GM12878 (cell line): ENCODE data around the gene ZNF528. TPM values are rescaled to one million over a fixed set of nuclear protein-coding genes. Genes with fewer than 3 reads are reported as not detected.

Source experiments
- ATAC-seq: fragments of 200-7000 bp; cut with Tn5 transposase; 3 replicates; pipeline ENCODE4 v1.9.1; 2020; ENCODE audit warnings: mild to moderate bottlenecking, moderate library complexity
- BruUV-seq: library from RNA; stranded (reverse); fragments of 400-500 nt; replicated peaks from 2 replicates; lab custom pipeline; 2021; lab: Mats Ljungman, UMichigan
- CTCF ChIA-PET: fragments of 300-600 bp; sonication (Branson Sonifier 250); formaldehyde crosslinking; extraction: SDS; loops from one replicate; lab custom pipeline; 2021; ENCODE audit warnings: inconsistent platforms; lab: Yijun Ruan, JAX
- POLR2A ChIA-PET: fragments of 350-600 bp; formaldehyde crosslinking; extraction: SDS; loops from one replicate; lab custom pipeline; 2021; ENCODE audit warnings: inconsistent platforms; lab: Charles Lee
- RAD21 ChIA-PET: fragments of 300-600 bp; sonication (Branson Sonifier 250); formaldehyde crosslinking; loops from one replicate; lab custom pipeline; 2023; ENCODE audit warnings: antibody characterized with exemption; ENCODE audit not compliant: unreplicated experiment; lab: Charles Lee
- SMC1A ChIA-PET: fragments of 300-600 bp; sonication (Branson Sonifier 250); formaldehyde crosslinking; loops from one replicate; lab custom pipeline; 2023; ENCODE audit not compliant: unreplicated experiment, uncharacterized antibody; lab: Charles Lee
- DNase-seq: peaks from one replicate; pipeline ENCODE4 v3.0.0-alpha.2; 2011; ENCODE audit warnings: low read depth, low spot score
- FAIRE-seq: peaks from 3 replicates; lab custom pipeline; 2011; peaks lifted over from hg19 to GRCh38; lab: Jason Lieb, UNC
- H2AFZ ChIP-seq: 2 replicates; pipeline ENCODE4 v1.6.0; 2011; ENCODE audit warnings: low read depth, low read length, control low read depth; ENCODE audit not compliant: control insufficient read depth
- H3K27ac ChIP-seq: 2 replicates; pipeline ENCODE4 v1.5.1; 2011; ENCODE audit warnings: control low read depth; ENCODE audit not compliant: control insufficient read depth, insufficient read depth
- H3K27me3 ChIP-seq, 2 experiments: replicated peaks in 1 of 2; 2 replicates each; pipeline versions ENCODE4 v1.6.0 to v1.6.1; 2011; ENCODE audit warnings: low read length in 1 of 2; ENCODE audit not compliant: control insufficient read depth in 2 of 2, insufficient read depth in 2 of 2
- H3K36me3 ChIP-seq, 2 experiments: 2 replicates each; pipeline ENCODE4 v1.5.1; 2011; ENCODE audit warnings: low read length in 1 of 2; ENCODE audit not compliant: control insufficient read depth in 2 of 2, insufficient read depth in 2 of 2
- H3K4me1 ChIP-seq: 2 replicates; pipeline ENCODE4 v1.6.1; 2011; ENCODE audit warnings: mild to moderate bottlenecking, low read length, moderate library complexity, mixed read lengths; ENCODE audit not compliant: control insufficient read depth, insufficient read depth
- H3K4me2 ChIP-seq: 2 replicates; pipeline ENCODE4 v1.6.0; 2011; ENCODE audit warnings: control low read depth; ENCODE audit not compliant: control insufficient read depth, insufficient read depth
- H3K4me3 ChIP-seq: fragments of 200-600 bp; sonication (generic); 2 replicates; pipeline ENCODE4 v1.5.1; 2016
- H3K79me2 ChIP-seq: 2 replicates; pipeline ENCODE4 v1.6.0; 2011; ENCODE audit warnings: low read length; ENCODE audit not compliant: control insufficient read depth, insufficient read depth
- H3K9ac ChIP-seq: 2 replicates; pipeline ENCODE4 v1.8.0; 2011; ENCODE audit warnings: low read length, control low read depth, mixed read lengths; ENCODE audit not compliant: control insufficient read depth, insufficient read depth
- H3K9me3 ChIP-seq: replicated peaks from 3 replicates; pipeline ENCODE4 v1.5.1; 2011; ENCODE audit warnings: mild to moderate bottlenecking, low read length; ENCODE audit not compliant: control insufficient read depth, insufficient read depth
- H4K20me1 ChIP-seq: 2 replicates; pipeline ENCODE4 v1.6.0; 2011; ENCODE audit not compliant: control insufficient read depth, insufficient read depth
- RAD21 ChIP-seq: IDR thresholded peaks from 2 replicates; pipeline ENCODE4 v1.6.1; 2011; ENCODE audit warnings: mild to moderate bottlenecking, low read depth, low read length, moderate library complexity; ENCODE audit not compliant: insufficient read depth
- WGBS: methylation state at CpG from one replicate; pipeline ENCODE4 v1.1.6; 2016; ENCODE audit warnings: low lambda C conversion rate; ENCODE audit not compliant: insufficient replicate concordance, insufficient coverage; ENCODE audit errors: missing lambda C conversion rate; 5-methylcytosine and 5-hydroxymethylcytosine counted together
- in situ Hi-C: fragments of 300-500 bp; cut with MboI; formaldehyde crosslinking; loops from 9 replicates; pipeline ENCODE4 v1.14.3; 2018; ENCODE audit warnings: mixed read lengths
- intact Hi-C: fragments of 100-400 bp; cut with micrococcal nuclease; formaldehyde crosslinking; loops from one replicate; pipeline ENCODE4 v1.14.2; 2022; ENCODE audit not compliant: unreplicated experiment
- polyA plus RNA-seq, 11 experiments: library from polyadenylated mRNA; depleted of rRNA in 4 of 11; unstranded in 6 of 11; stranded (reverse) in 5 of 11; fragments of >200 nt; fragmentation: Nextera tagmentation in 4 of 11; fragmentation: Illumina TruSeq in 1 of 11; extraction: Ambion mirVana in 4 of 11; extraction: Trizol in 1 of 11; gene quantifications; 1 replicate in 1 of 11; 2 replicates in 10 of 11; pipeline versions ENCODE4 v1.2.1 to v1.2.3, GENCODE V29; 2011 to 2016; ENCODE audit warnings: inconsistent platforms in 2 of 11, missing spikeins in 2 of 11, low read depth in 1 of 11
- total RNA-seq, 4 experiments: library from RNA; depleted of rRNA in 3 of 4; stranded (reverse); fragments of >200 nt in 3 of 4; fragmentation: Illumina TruSeq in 1 of 4; extraction: Trizol in 1 of 4; gene quantifications; 2 replicates each; pipeline versions ENCODE4 v1.2.1 to v1.2.3, GENCODE V29; 2013 to 2021
- TF ChIP-seq, protein P1 (sequence below): IDR thresholded peaks from 2 replicates; pipeline ENCODE4 v1.6.1; 2011; ENCODE audit warnings: borderline replicate concordance, low read depth, mild to moderate bottlenecking, moderate library complexity, low read length; ENCODE audit not compliant: insufficient read depth, poor library complexity, severe bottlenecking
- TF ChIP-seq, protein P2 (sequence below), 3 experiments: IDR thresholded peaks in 2 of 3; conservative IDR thresholded peaks in 1 of 3; 2 replicates each; pipeline ENCODE4 v1.5.1; 2011; ENCODE audit warnings: low read depth in 3 of 3, low read length in 3 of 3, mild to moderate bottlenecking in 3 of 3, control low read depth in 2 of 3, moderate library complexity in 2 of 3, inconsistent platforms in 1 of 3, mixed read lengths in 1 of 3; ENCODE audit not compliant: control insufficient read depth in 2 of 3, insufficient read depth in 1 of 3; ENCODE audit errors: extremely low read depth in 1 of 3

ZNF528 gene
- total and polyA plus RNA-seq, 10 of the 15 experiments (the other 5 are each of a cell fraction or from before 2014, with no cell fraction given): 1.7 to 11.9 (median 6.6) TPM

DNA sequence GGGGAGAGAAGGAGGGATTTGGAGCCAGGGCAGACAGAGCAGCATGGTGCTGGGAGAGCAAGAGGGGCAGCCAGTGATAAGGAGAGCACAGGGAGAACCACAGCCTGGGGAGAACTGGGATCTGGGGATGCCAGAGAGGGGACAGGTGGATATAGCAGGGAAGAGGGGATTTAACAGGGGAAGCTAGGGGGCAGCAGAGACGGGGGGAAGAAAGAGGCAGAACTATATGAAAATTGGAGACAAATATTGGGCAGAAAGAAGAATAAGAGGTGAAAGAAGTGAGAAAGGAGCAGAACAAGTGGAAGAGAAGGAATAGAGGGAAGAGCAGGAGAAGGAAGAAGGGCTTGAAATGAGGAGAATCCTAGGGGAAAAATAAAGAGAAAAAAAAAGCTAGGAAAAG, 6.5 kb upstream of the ZNF528 start:
- Histone ChIP-seq H3K9me3 (peaks cover 8% of the 10 kb centered on the region; the same call in 2 of the 3 replicates), H3K27me3 (no peaks in the 10 kb centered on the region)
- RAD21 ChIA-PET: no interaction called here
- ATAC-seq: no peak
- CTCF ChIA-PET: no interaction called here
- TF ChIP-seq, protein P1, sequence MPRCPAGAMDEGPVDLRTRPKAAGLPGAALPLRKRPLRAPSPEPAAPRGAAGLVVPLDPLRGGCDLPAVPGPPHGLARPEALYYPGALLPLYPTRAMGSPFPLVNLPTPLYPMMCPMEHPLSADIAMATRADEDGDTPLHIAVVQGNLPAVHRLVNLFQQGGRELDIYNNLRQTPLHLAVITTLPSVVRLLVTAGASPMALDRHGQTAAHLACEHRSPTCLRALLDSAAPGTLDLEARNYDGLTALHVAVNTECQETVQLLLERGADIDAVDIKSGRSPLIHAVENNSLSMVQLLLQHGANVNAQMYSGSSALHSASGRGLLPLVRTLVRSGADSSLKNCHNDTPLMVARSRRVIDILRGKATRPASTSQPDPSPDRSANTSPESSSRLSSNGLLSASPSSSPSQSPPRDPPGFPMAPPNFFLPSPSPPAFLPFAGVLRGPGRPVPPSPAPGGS: no peak
- TF ChIP-seq, protein P2, sequence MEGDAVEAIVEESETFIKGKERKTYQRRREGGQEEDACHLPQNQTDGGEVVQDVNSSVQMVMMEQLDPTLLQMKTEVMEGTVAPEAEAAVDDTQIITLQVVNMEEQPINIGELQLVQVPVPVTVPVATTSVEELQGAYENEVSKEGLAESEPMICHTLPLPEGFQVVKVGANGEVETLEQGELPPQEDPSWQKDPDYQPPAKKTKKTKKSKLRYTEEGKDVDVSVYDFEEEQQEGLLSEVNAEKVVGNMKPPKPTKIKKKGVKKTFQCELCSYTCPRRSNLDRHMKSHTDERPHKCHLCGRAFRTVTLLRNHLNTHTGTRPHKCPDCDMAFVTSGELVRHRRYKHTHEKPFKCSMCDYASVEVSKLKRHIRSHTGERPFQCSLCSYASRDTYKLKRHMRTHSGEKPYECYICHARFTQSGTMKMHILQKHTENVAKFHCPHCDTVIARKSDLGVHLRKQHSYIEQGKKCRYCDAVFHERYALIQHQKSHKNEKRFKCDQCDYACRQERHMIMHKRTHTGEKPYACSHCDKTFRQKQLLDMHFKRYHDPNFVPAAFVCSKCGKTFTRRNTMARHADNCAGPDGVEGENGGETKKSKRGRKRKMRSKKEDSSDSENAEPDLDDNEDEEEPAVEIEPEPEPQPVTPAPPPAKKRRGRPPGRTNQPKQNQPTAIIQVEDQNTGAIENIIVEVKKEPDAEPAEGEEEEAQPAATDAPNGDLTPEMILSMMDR (IDR thresholded peaks at IDR 0.05 in 2 of 3, conservative IDR thresholded peaks at IDR 0.05 in 1 of 3; ENCODE audit: control insufficient read depth in 2 of 3, extremely low read depth in 1 of 3, insufficient read depth in 1 of 3, low read depth in 3 of 3, low read length in 3 of 3): peak in 1 of 3 experiments; percentile 9; a peak in 1 of 6 replicates
- TF ChIP-seq RAD21: 0 out of 2 replicates have a peak, but pooled peaks have one; percentile 5
- TF ChIP-seq, all 136 proteins: peak for 2
- no TSS peak for BruUV-seq
- Histone ChIP-seq H3K4me3 (no peak overlapping the region), H2AFZ (no peak overlapping the region), H3K36me3 (no peaks in the 10 kb centered on the region), H4K20me1 (no peaks in the 10 kb centered on the region), H3K27ac (no peak overlapping the region), H3K4me1 (no peaks in the 10 kb centered on the region), H3K79me2 (no peaks in the 10 kb centered on the region), H3K9ac (no peak overlapping the region), H3K4me2 (no peak overlapping the region)
- DNase-seq (no peak), FAIRE-seq (no peak)
- 90% methylated on average over 1 of the region's 1 CpG for WGBS
- in situ Hi-C loops (no loop called here), intact Hi-C loops (no loop called here)
- ChIA-PET POLR2A (no interaction called here), SMC1A (no interaction called here)
